ENCODE results near the gene PGM5.
"Not testable (repeated sequence)": the region's sequence is repeated elsewhere in the genome, so short reads cannot be mapped to it uniquely, and the experiment has no call there.

GRCh38 chr9:68411865-68412264 lies 55.5 kb downstream of the PGM5 start:
- not testable (repeated sequence) for TF ChIP-seq POLR2A, TAF1, POLR2AphosphoS5 (IDR thresholded peaks at IDR 0.05; ENCODE audit: low read depth, low read length)
